Measurements from ENCODE around the gene INSM1.

DNA sequence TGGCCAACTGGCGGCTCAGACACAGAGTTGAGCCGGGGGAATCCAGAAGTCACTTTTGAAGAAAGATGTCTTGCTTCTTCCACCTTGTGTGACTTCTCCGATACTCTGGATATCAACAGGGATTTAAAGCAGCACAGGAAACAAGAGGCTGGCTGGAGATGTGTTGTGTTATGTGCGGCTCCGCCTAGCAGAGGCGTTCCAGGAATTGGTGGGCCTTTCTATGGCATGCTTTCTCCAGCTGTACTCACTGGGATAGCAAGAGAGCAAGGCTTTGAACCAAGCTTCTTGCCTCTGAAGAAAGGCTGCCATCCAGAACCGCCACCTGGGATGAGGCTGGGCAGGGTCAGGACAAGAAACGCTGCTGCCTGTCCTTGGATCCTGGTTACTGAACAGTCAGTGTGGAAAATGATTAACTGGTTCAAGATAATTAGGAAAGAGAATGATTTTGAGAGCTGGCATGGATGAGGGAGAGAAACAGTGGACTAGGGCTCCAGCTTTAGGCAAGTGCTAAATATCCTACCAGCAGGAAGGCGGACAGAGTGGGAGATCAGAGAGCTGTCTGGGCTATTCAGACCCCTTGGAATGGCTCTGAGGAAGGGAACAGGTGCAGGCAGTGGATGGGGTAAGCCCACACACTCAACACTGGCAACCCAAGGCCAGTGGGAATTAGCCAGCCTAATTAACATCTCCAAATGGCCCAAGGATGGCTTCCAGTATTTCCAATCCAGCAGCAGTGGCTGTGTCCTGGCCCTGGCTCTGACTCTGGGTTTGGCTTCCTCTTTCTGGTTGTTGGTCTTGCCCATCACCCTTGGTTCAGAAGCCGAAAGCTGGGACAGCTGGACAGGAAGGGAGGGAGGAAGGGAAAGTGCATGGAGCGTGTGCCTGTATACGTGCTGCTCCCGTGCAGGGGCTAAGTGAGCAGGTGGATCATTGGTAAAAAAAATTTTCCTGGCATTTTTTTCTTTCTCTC lies 31.9 kb downstream of the INSM1 start:
- TF ChIP-seq, protein P1, sequence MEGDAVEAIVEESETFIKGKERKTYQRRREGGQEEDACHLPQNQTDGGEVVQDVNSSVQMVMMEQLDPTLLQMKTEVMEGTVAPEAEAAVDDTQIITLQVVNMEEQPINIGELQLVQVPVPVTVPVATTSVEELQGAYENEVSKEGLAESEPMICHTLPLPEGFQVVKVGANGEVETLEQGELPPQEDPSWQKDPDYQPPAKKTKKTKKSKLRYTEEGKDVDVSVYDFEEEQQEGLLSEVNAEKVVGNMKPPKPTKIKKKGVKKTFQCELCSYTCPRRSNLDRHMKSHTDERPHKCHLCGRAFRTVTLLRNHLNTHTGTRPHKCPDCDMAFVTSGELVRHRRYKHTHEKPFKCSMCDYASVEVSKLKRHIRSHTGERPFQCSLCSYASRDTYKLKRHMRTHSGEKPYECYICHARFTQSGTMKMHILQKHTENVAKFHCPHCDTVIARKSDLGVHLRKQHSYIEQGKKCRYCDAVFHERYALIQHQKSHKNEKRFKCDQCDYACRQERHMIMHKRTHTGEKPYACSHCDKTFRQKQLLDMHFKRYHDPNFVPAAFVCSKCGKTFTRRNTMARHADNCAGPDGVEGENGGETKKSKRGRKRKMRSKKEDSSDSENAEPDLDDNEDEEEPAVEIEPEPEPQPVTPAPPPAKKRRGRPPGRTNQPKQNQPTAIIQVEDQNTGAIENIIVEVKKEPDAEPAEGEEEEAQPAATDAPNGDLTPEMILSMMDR (conservative IDR thresholded peaks at IDR 0.05; ENCODE audit: low read length) = no peak
- TF ChIP-seq EZH2phosphoT487 (IDR thresholded peaks at IDR 0.05; ENCODE audit: borderline replicate concordance) = no peak

Data from Loucy (cell line).